C4-2B (cell line): ENCODE results near the gene DRC1.

Source experiments
- CTCF ChIP-seq: fragments of 450-650 bp; conservative IDR thresholded peaks from 2 replicates; pipeline ENCODE4 v1.5.1; 2017; ENCODE audit warnings: mild to moderate bottlenecking
- ZFX ChIP-seq: fragments of 450-650 bp; IDR thresholded peaks from 2 replicates; pipeline ENCODE4 v1.6.1; 2017

GRCh38 chr2:26480566-26481423 is 79.1 kb downstream of the DRC1 start:
- TF ChIP-seq CTCF (no peak), ZFX (no peak)
